HepG2 (cell line): ENCODE results near the gene TH. TPM values are rescaled to one million over a fixed set of nuclear protein-coding genes. Genes with fewer than 3 reads are reported as not detected.

Experiments
- ARID2 ChIP-seq: sonication (generic); formaldehyde crosslinking; IDR thresholded peaks from 2 replicates; pipeline ENCODE4 v1.8.1; 2022; ENCODE audit warnings: mild to moderate bottlenecking, missing genetic modification reagents, borderline replicate concordance
- BRCA1 ChIP-seq: sonication (generic); formaldehyde crosslinking; IDR thresholded peaks from 2 replicates; pipeline ENCODE4 v1.4.0; 2020; ENCODE audit warnings: missing genetic modification reagents
- EEA1 ChIP-seq: sonication (generic); formaldehyde crosslinking; IDR thresholded peaks from 2 replicates; pipeline ENCODE4 v1.5.1; 2020; ENCODE audit warnings: mild to moderate bottlenecking, missing genetic modification reagents, borderline replicate concordance
- FLYWCH1 ChIP-seq: sonication (generic); formaldehyde crosslinking; IDR thresholded peaks from 2 replicates; pipeline ENCODE4 v1.8.1; 2023; ENCODE audit warnings: mild to moderate bottlenecking, missing genetic modification reagents
- GATA4 ChIP-seq: sonication (generic); IDR thresholded peaks from 2 replicates; pipeline ENCODE4 v1.6.1; 2016; ENCODE audit warnings: antibody characterized with exemption, low read depth, borderline replicate concordance
- GATAD1 ChIP-seq: IDR thresholded peaks from 2 replicates; pipeline ENCODE4 v1.6.1; 2016; ENCODE audit warnings: missing genetic modification reagents, missing compliant biosample characterization
- GZF1 ChIP-seq: sonication (generic); formaldehyde crosslinking; IDR thresholded peaks from 2 replicates; pipeline ENCODE4 v1.5.1; 2020; ENCODE audit warnings: mild to moderate bottlenecking, missing genetic modification reagents
- HNRNPL ChIP-seq: fragments of 200-400 bp; formaldehyde crosslinking; IDR thresholded peaks from 2 replicates; pipeline ENCODE4 v1.6.1; 2017; ENCODE audit warnings: mild to moderate bottlenecking, low read depth, low read length
- KLF11 ChIP-seq: IDR thresholded peaks from 2 replicates; pipeline ENCODE4 v1.6.1; 2016; ENCODE audit warnings: missing compliant biosample characterization
- POLR2G ChIP-seq: fragments of 200-400 bp; formaldehyde crosslinking; IDR thresholded peaks from 2 replicates; pipeline ENCODE4 v1.6.1; 2018; ENCODE audit warnings: mild to moderate bottlenecking, low read depth, low read length, moderate library complexity
- SNAPC2 ChIP-seq: sonication (generic); formaldehyde crosslinking; IDR thresholded peaks from 2 replicates; pipeline ENCODE4 v1.8.1; 2022; ENCODE audit warnings: mild to moderate bottlenecking, missing genetic modification reagents
- TAF15 ChIP-seq: fragments of 200-400 bp; formaldehyde crosslinking; IDR thresholded peaks from one replicate; pipeline ENCODE4 v1.6.1; 2018; ENCODE audit warnings: mild to moderate bottlenecking, low read depth, low read length; ENCODE audit not compliant: poor library complexity, severe bottlenecking
- TBX3 ChIP-seq: fragments of 450-650 bp; IDR thresholded peaks from 2 replicates; pipeline ENCODE4 v1.6.1; 2017; ENCODE audit warnings: antibody characterized with exemption, mild to moderate bottlenecking, inconsistent platforms, borderline replicate concordance
- ZBTB20 ChIP-seq: sonication (generic); formaldehyde crosslinking; IDR thresholded peaks from 2 replicates; pipeline ENCODE4 v1.8.1; 2023; ENCODE audit warnings: missing genetic modification reagents, low read depth, mild to moderate bottlenecking, borderline replicate concordance
- ZBTB49 ChIP-seq: sonication (generic); formaldehyde crosslinking; IDR thresholded peaks from 2 replicates; pipeline ENCODE4 v1.4.0; 2020; ENCODE audit warnings: missing genetic modification reagents, borderline replicate concordance
- ZNF484 ChIP-seq: sonication (generic); formaldehyde crosslinking; IDR thresholded peaks from 2 replicates; pipeline ENCODE4 v1.5.1; 2020; ENCODE audit warnings: mild to moderate bottlenecking, low read depth, missing genetic modification reagents, borderline replicate concordance
- ZNF512 ChIP-seq: sonication (generic); formaldehyde crosslinking; IDR thresholded peaks from 2 replicates; pipeline ENCODE4 v1.4.0; 2020; ENCODE audit warnings: mild to moderate bottlenecking, missing genetic modification reagents
- ZNF674 ChIP-seq: sonication (generic); formaldehyde crosslinking; IDR thresholded peaks from 2 replicates; pipeline ENCODE4 v1.5.0; 2020; ENCODE audit warnings: low read depth, mild to moderate bottlenecking, missing genetic modification reagents
- ZNF782 ChIP-seq: sonication (generic); formaldehyde crosslinking; IDR thresholded peaks from 2 replicates; pipeline ENCODE4 v1.4.0; 2020; ENCODE audit warnings: missing genetic modification reagents, mild to moderate bottlenecking, borderline replicate concordance
- polyA plus RNA-seq, 8 experiments: library from polyadenylated mRNA; depleted of rRNA in 3 of 8; stranded (reverse) in 7 of 8; unstranded in 1 of 8; fragments of >200 nt; fragmentation: Illumina TruSeq in 4 of 8; extraction: Trizol in 4 of 8; gene quantifications; 2 replicates each; pipeline versions ENCODE4 v1.2.1 to v1.2.3, GENCODE V29; 2011 to 2016; ENCODE audit warnings: low read depth in 4 of 8, missing spikeins in 1 of 8, mixed read lengths in 1 of 8; ENCODE audit not compliant: insufficient read depth in 1 of 8
- total RNA-seq, 5 experiments: library from RNA; depleted of rRNA; stranded (reverse); fragments of >200 nt; fragmentation: Illumina TruSeq; extraction: Trizol; gene quantifications; 2 replicates each; pipeline ENCODE4 v1.2.3, GENCODE V29; 2016; ENCODE audit warnings: low read depth in 1 of 5
- TF ChIP-seq, protein P1 (sequence below): sonication (generic); formaldehyde crosslinking; IDR thresholded peaks from 2 replicates; pipeline ENCODE4 v1.4.0; 2020; ENCODE audit warnings: missing genetic modification reagents
- TF ChIP-seq, protein P2 (sequence below): sonication (generic); formaldehyde crosslinking; IDR thresholded peaks from 2 replicates; pipeline ENCODE4 v1.4.0; 2020; ENCODE audit warnings: missing genetic modification reagents, borderline replicate concordance
- TF ChIP-seq, protein P3 (sequence below): IDR thresholded peaks from 2 replicates; pipeline ENCODE4 v1.6.1; 2016; ENCODE audit warnings: mild to moderate bottlenecking, missing biosample characterization, missing genetic modification reagents

The TH gene
- total and polyA plus RNA-seq, 2 of the 13 experiments (the other 11 are each of a cell fraction or from before 2014, with no cell fraction given): 0.36 TPM; not detected in 1

DNA sequence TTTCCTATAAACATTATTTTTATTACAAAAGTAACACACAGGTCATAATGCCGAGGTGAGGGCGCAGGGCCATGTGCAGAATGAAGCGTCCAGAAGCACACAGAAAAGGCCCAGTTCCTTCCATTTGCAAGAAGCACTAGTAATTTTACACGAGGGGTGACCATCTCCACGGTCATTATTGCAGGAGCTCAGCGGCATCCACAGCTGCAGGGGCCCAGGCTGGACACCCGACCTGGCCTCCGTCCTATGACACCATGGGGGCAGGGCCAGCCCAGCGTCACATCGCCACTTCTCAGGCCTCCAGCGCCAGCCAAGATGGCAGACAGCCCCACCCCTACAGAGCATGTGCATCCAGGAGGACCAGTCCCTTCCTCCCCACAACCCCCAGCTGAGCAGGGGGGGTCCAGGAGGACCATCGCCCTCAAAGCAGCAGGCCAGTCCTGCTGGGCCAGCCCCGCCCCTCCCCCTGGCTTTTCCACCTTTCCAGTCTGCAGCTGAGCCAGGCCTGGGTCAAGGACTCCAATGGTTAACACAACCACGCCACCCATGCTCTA, 35.9 kb downstream of the TH start (continued):
- TF ChIP-seq, protein P1, sequence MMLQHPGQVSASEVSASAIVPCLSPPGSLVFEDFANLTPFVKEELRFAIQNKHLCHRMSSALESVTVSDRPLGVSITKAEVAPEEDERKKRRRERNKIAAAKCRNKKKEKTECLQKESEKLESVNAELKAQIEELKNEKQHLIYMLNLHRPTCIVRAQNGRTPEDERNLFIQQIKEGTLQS: no peak
- TF ChIP-seq, protein P2, sequence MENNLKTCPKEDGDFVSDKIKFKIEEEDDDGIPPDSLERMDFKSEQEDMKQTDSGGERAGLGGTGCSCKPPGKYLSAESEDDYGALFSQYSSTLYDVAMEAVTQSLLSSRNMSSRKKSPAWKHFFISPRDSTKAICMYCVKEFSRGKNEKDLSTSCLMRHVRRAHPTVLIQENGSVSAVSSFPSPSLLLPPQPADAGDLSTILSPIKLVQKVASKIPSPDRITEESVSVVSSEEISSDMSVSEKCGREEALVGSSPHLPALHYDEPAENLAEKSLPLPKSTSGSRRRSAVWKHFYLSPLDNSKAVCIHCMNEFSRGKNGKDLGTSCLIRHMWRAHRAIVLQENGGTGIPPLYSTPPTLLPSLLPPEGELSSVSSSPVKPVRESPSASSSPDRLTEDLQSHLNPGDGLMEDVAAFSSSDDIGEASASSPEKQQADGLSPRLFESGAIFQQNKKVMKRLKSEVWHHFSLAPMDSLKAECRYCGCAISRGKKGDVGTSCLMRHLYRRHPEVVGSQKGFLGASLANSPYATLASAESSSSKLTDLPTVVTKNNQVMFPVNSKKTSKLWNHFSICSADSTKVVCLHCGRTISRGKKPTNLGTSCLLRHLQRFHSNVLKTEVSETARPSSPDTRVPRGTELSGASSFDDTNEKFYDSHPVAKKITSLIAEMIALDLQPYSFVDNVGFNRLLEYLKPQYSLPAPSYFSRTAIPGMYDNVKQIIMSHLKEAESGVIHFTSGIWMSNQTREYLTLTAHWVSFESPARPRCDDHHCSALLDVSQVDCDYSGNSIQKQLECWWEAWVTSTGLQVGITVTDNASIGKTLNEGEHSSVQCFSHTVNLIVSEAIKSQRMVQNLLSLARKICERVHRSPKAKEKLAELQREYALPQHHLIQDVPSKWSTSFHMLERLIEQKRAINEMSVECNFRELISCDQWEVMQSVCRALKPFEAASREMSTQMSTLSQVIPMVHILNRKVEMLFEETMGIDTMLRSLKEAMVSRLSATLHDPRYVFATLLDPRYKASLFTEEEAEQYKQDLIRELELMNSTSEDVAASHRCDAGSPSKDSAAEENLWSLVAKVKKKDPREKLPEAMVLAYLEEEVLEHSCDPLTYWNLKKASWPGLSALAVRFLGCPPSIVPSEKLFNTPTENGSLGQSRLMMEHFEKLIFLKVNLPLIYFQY (CRISPR knock-in tag): no peak
- no peak for TF ChIP-seq TBX3
- no peak for TF ChIP-seq TAF15
- TF ChIP-seq HNRNPL: no peak; the same call in 1 of the 2 replicates
- no peak for TF ChIP-seq ZNF484 (CRISPR knock-in tag)
- no peak; the same call in 1 of the 2 replicates for TF ChIP-seq GATA4
- no peak for TF ChIP-seq EEA1 (CRISPR knock-in tag)
- TF ChIP-seq POLR2G: peak; percentile 17; the same call in 1 of the 2 replicates
- no peak for TF ChIP-seq GATAD1 (CRISPR knock-in tag)
- no peak for TF ChIP-seq ZNF782 (CRISPR knock-in tag)
- no peak for TF ChIP-seq GZF1 (CRISPR knock-in tag)
- TF ChIP-seq ZNF674 (CRISPR knock-in tag): no peak
- TF ChIP-seq KLF11 (CRISPR knock-in tag): no peak
- no peak; the same call in 1 of the 2 replicates for TF ChIP-seq ZBTB20 (CRISPR knock-in tag)
- TF ChIP-seq SNAPC2: 0 out of 2 replicates have a peak, but pooled peaks have one; percentile 21
- TF ChIP-seq ZBTB49 (CRISPR knock-in tag): no peak
- no peak; the same call in 1 of the 2 replicates for TF ChIP-seq ZNF512 (CRISPR knock-in tag)
- no peak for TF ChIP-seq FLYWCH1
- TF ChIP-seq, protein P3, sequence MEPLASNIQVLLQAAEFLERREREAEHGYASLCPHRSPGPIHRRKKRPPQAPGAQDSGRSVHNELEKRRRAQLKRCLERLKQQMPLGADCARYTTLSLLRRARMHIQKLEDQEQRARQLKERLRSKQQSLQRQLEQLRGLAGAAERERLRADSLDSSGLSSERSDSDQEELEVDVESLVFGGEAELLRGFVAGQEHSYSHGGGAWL: no peak
- TF ChIP-seq ARID2 (CRISPR knock-in tag): peak; percentile 69; the same call in 1 of the 2 replicates
- TF ChIP-seq BRCA1 (CRISPR knock-in tag): no peak
